ENCODE data around the gene NLGN1. TPM values are rescaled to one million over a fixed set of nuclear protein-coding genes. Genes with fewer than 3 reads are reported as not detected.

NLGN1 gene
- total RNA-seq, 1 experiment from 2014 or later: 0.85 TPM

DNA sequence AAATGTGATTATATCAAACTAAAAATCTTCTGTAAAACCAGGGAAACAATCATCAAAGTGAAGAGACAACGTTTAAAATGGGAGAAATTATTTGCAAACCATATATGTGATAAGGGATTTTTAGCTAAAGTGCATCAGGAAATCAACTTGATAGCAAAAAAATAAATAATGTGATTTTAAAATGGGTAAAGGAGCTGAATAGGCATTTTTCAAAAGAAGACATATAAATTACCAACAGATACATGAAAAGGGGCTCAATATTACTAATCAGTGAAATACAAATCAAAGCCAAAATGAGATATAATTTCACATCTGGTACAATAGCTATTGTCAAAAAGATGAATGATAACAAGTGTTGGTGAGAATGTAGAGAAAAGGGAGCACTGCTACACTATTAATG lies 924.0 kb downstream of the NLGN1 start:
- TF ChIP-seq POLR2AphosphoS5 (IDR thresholded peaks at IDR 0.05; ENCODE audit: low read depth, low read length) (no peak), CTCF (IDR thresholded peaks at IDR 0.05) (no peak), TCF7L2 (IDR thresholded peaks at IDR 0.05; ENCODE audit: low read depth, low read length) (no peak), SIN3A (IDR thresholded peaks at IDR 0.05; ENCODE audit: borderline replicate concordance, insufficient read depth, low read depth, low read length) (no peak)
- TF ChIP-seq, protein P1, sequence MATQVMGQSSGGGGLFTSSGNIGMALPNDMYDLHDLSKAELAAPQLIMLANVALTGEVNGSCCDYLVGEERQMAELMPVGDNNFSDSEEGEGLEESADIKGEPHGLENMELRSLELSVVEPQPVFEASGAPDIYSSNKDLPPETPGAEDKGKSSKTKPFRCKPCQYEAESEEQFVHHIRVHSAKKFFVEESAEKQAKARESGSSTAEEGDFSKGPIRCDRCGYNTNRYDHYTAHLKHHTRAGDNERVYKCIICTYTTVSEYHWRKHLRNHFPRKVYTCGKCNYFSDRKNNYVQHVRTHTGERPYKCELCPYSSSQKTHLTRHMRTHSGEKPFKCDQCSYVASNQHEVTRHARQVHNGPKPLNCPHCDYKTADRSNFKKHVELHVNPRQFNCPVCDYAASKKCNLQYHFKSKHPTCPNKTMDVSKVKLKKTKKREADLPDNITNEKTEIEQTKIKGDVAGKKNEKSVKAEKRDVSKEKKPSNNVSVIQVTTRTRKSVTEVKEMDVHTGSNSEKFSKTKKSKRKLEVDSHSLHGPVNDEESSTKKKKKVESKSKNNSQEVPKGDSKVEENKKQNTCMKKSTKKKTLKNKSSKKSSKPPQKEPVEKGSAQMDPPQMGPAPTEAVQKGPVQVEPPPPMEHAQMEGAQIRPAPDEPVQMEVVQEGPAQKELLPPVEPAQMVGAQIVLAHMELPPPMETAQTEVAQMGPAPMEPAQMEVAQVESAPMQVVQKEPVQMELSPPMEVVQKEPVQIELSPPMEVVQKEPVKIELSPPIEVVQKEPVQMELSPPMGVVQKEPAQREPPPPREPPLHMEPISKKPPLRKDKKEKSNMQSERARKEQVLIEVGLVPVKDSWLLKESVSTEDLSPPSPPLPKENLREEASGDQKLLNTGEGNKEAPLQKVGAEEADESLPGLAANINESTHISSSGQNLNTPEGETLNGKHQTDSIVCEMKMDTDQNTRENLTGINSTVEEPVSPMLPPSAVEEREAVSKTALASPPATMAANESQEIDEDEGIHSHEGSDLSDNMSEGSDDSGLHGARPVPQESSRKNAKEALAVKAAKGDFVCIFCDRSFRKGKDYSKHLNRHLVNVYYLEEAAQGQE (IDR thresholded peaks at IDR 0.05; ENCODE audit: insufficient read depth in 1 of 2, low read depth in 2 of 2, low read length in 1 of 2): no peak
- Histone ChIP-seq H3K4me1 (ENCODE audit: control insufficient read depth, insufficient read depth, low read length) (no peaks in the 10 kb centered on the region), H3K27me3 (ENCODE audit: control insufficient read depth, insufficient read depth, low read length) (no peaks in the 10 kb centered on the region), H3K27ac (ENCODE audit: low read length) (no peak overlapping the region), H3K4me3 (ENCODE audit: low read depth in 2 of 2, low read length in 2 of 2) (no peak overlapping the region), H3K9me3 (ENCODE audit: control insufficient read depth, insufficient read depth, low read depth, low read length) (no peaks in the 10 kb centered on the region), H3K36me3 (ENCODE audit: control insufficient read depth, insufficient read depth, low read length) (no peaks in the 10 kb centered on the region)
- POLR2A ChIA-PET: no interaction called here
- no TSS peak for BruUV-seq (replicated peaks)
- no peak for DNase-seq (ENCODE audit: low read depth, low spot score)
- in situ Hi-C loops (cut with HindIII; ENCODE audit: low pct_unique_long_range_greater_than_20kb, low sequenced_read_pairs): no loop called here
- CTCF ChIA-PET: no interaction called here
- intact Hi-C loops (cut with micrococcal nuclease; ENCODE audit: unreplicated experiment): no loop called here
- ATAC-seq: no peak

GRCh38 chr3:174322789-174323188 lies 925.2 kb downstream of the NLGN1 start:
- no peak overlapping the region for H3K4me3 ChIP-seq (ENCODE audit: low read depth in 2 of 2, low read length in 2 of 2)
- TF ChIP-seq, protein P1 (IDR thresholded peaks at IDR 0.05; ENCODE audit: insufficient read depth in 1 of 2, low read depth in 2 of 2, low read length in 1 of 2): no peak
- TF ChIP-seq TCF7L2 (IDR thresholded peaks at IDR 0.05; ENCODE audit: low read depth, low read length) (no peak), CTCF (IDR thresholded peaks at IDR 0.05) (no peak), SIN3A (IDR thresholded peaks at IDR 0.05; ENCODE audit: borderline replicate concordance, insufficient read depth, low read depth, low read length) (no peak), POLR2AphosphoS5 (IDR thresholded peaks at IDR 0.05; ENCODE audit: low read depth, low read length) (no peak)
- in situ Hi-C loops (cut with HindIII; ENCODE audit: low pct_unique_long_range_greater_than_20kb, low sequenced_read_pairs) (no loop called here), intact Hi-C loops (cut with micrococcal nuclease; ENCODE audit: unreplicated experiment) (no loop called here)
- BruUV-seq (replicated peaks): no TSS peak
- H3K36me3 ChIP-seq (ENCODE audit: control insufficient read depth, insufficient read depth, low read length): no peaks in the 10 kb centered on the region
- CTCF ChIA-PET: no interaction called here
- no peaks in the 10 kb centered on the region for H3K4me1 ChIP-seq (ENCODE audit: control insufficient read depth, insufficient read depth, low read length)
- DNase-seq (ENCODE audit: low read depth, low spot score): no peak
- H3K27me3 ChIP-seq (ENCODE audit: control insufficient read depth, insufficient read depth, low read length): no peaks in the 10 kb centered on the region
- ATAC-seq: no peak
- no peak overlapping the region for H3K27ac ChIP-seq (ENCODE audit: low read length)
- POLR2A ChIA-PET: no interaction called here
- no peaks in the 10 kb centered on the region for H3K9me3 ChIP-seq (ENCODE audit: control insufficient read depth, insufficient read depth, low read depth, low read length)

Measured in Panc1 (cell line).